HepG2 (cell line): ENCODE data around the gene ATP2B3. TPM values are rescaled to one million over a fixed set of nuclear protein-coding genes. Genes with fewer than 3 reads are reported as not detected.

Experiments used
- ATAC-seq: fragments of 200-7000 bp; cut with Tn5 transposase; 3 replicates; pipeline ENCODE4 v1.9.1; 2020; ENCODE audit warnings: mild to moderate bottlenecking, moderate library complexity
- BruUV-seq: library from RNA; stranded (reverse); fragments of 400-500 nt; replicated peaks from 2 replicates; lab custom pipeline; 2021; lab: Mats Ljungman, UMichigan
- CTCF ChIA-PET: fragments of 300-600 bp; formaldehyde crosslinking; extraction: SDS; loops from one replicate; lab custom pipeline; 2021; ENCODE audit warnings: low total read pairs, inconsistent platforms, low intra/inter-chr PET ratio; lab: Yijun Ruan, JAX
- POLR2A ChIA-PET: fragments of 350-600 bp; sonication (Branson Sonifier 250); formaldehyde crosslinking; loops from one replicate; lab custom pipeline; 2020; ENCODE audit warnings: antibody characterized with exemption, inconsistent platforms; lab: Yijun Ruan, JAX
- DNase-seq: peaks from one replicate; pipeline ENCODE4 v3.0.0-alpha.2; 2015; ENCODE audit warnings: low spot score
- FAIRE-seq: peaks from 3 replicates; lab custom pipeline; 2011; peaks lifted over from hg19 to GRCh38; lab: Jason Lieb, UNC
- H2AFZ ChIP-seq: one replicate; pipeline ENCODE4 v1.6.1; 2011; ENCODE audit warnings: low read length, inconsistent platforms
- H3K27ac ChIP-seq: fragments of 300-600 bp; 3 replicates; pipeline ENCODE4 v1.8.0; 2011; ENCODE audit warnings: mixed run types, mild to moderate bottlenecking, mixed read lengths, low read length, inconsistent platforms; ENCODE audit not compliant: insufficient read depth; ENCODE audit errors: extremely low read length
- H3K27me3 ChIP-seq, 2 experiments: fragments of 200-600 bp in 1 of 2; 2 replicates in 1 of 2; 3 replicates in 1 of 2; pipeline versions ENCODE4 v1.6.0 to v1.8.0; 2011; ENCODE audit warnings: low read length in 2 of 2, mild to moderate bottlenecking in 2 of 2, moderate library complexity in 2 of 2, inconsistent platforms in 1 of 2; ENCODE audit not compliant: insufficient read depth in 2 of 2, control insufficient read depth in 1 of 2
- H3K36me3 ChIP-seq, 2 experiments: fragments of 200-600 bp in 1 of 2; replicated peaks in 1 of 2; 2 replicates in 1 of 2; 3 replicates in 1 of 2; pipeline versions ENCODE4 v1.5.1 to v1.8.0; 2011; ENCODE audit warnings: low read length in 2 of 2, inconsistent platforms in 1 of 2; ENCODE audit not compliant: insufficient read depth in 2 of 2, control insufficient read depth in 1 of 2
- H3K4me1 ChIP-seq: 2 replicates; pipeline ENCODE4 v1.5.1; 2012; ENCODE audit warnings: low read length, inconsistent platforms; ENCODE audit not compliant: insufficient read depth
- H3K4me2 ChIP-seq: 2 replicates; pipeline ENCODE4 v1.6.0; 2011; ENCODE audit warnings: low read depth, low read length, inconsistent platforms
- H3K4me3 ChIP-seq, 3 experiments: fragments of 200-600 bp in 1 of 3; sonication (generic), shearing (Covaris generic) in 1 of 3; replicated peaks in 1 of 3; 2 replicates each; pipeline ENCODE4 v1.5.1; 2011 to 2016; ENCODE audit warnings: low read length in 3 of 3, inconsistent platforms in 2 of 3, low read depth in 2 of 3, mild to moderate bottlenecking in 2 of 3, control low read depth in 1 of 3, mixed read lengths in 1 of 3; ENCODE audit not compliant: insufficient read depth in 1 of 3
- H3K79me2 ChIP-seq: one replicate; pipeline ENCODE4 v1.6.1; 2011; ENCODE audit warnings: low read length, inconsistent platforms; ENCODE audit not compliant: insufficient read depth
- H3K9ac ChIP-seq: 2 replicates; pipeline ENCODE4 v1.6.0; 2011; ENCODE audit warnings: mild to moderate bottlenecking, low read depth, low read length, inconsistent platforms; ENCODE audit not compliant: insufficient read depth
- H3K9me3 ChIP-seq: 2 replicates; pipeline ENCODE4 v1.5.1; 2012; ENCODE audit warnings: mild to moderate bottlenecking, low read length
- H4K20me1 ChIP-seq: 2 replicates; pipeline ENCODE4 v1.6.0; 2011; ENCODE audit warnings: inconsistent platforms, mild to moderate bottlenecking, low read length, moderate library complexity; ENCODE audit not compliant: insufficient read depth
- KMT2A ChIP-seq: sonication (generic); formaldehyde crosslinking; IDR thresholded peaks from 2 replicates; pipeline ENCODE4 v1.4.0; 2020; ENCODE audit warnings: missing genetic modification reagents
- ONECUT2 ChIP-seq: sonication (generic); formaldehyde crosslinking; IDR thresholded peaks from 2 replicates; pipeline ENCODE4 v1.4.0; 2020; ENCODE audit warnings: missing genetic modification reagents
- PHF8 ChIP-seq: sonication (generic); formaldehyde crosslinking; IDR thresholded peaks from 2 replicates; pipeline ENCODE4 v1.5.0; 2020; ENCODE audit warnings: missing genetic modification reagents
- RBAK ChIP-seq: sonication (generic); formaldehyde crosslinking; IDR thresholded peaks from 2 replicates; pipeline ENCODE4 v1.5.1; 2020; ENCODE audit warnings: mild to moderate bottlenecking, missing genetic modification reagents
- ZFP62 ChIP-seq: sonication (generic); formaldehyde crosslinking; IDR thresholded peaks from 2 replicates; pipeline ENCODE4 v1.4.0; 2020; ENCODE audit warnings: missing genetic modification reagents
- WGBS: methylation state at CpG from one replicate; pipeline ENCODE4 v1.1.6; 2017; ENCODE audit warnings: low lambda C conversion rate; 5-methylcytosine and 5-hydroxymethylcytosine counted together
- in situ Hi-C: cut with HindIII; loops from 2 replicates; pipeline ENCODE4 v1.10.0; 2017; ENCODE audit warnings: low pct_unique_long_range_greater_than_20kb; ENCODE audit not compliant: extremely low pct_ligation_motif_present
- intact Hi-C: fragments of 100-400 bp; cut with micrococcal nuclease; formaldehyde crosslinking; loops from one replicate; pipeline ENCODE4 v1.10.0; 2022; ENCODE audit not compliant: unreplicated experiment
- polyA plus RNA-seq, 8 experiments: library from polyadenylated mRNA; depleted of rRNA in 3 of 8; stranded (reverse) in 7 of 8; unstranded in 1 of 8; fragments of >200 nt; fragmentation: Illumina TruSeq in 4 of 8; extraction: Trizol in 4 of 8; gene quantifications; 2 replicates each; pipeline versions ENCODE4 v1.2.1 to v1.2.3, GENCODE V29; 2011 to 2016; ENCODE audit warnings: low read depth in 4 of 8, missing spikeins in 1 of 8, mixed read lengths in 1 of 8; ENCODE audit not compliant: insufficient read depth in 1 of 8
- total RNA-seq, 5 experiments: library from RNA; depleted of rRNA; stranded (reverse); fragments of >200 nt; fragmentation: Illumina TruSeq; extraction: Trizol; gene quantifications; 2 replicates each; pipeline ENCODE4 v1.2.3, GENCODE V29; 2016; ENCODE audit warnings: low read depth in 1 of 5
- TF ChIP-seq, protein P1 (sequence below): sonication (generic); formaldehyde crosslinking; IDR thresholded peaks from 2 replicates; pipeline ENCODE4 v1.5.1; 2020; ENCODE audit warnings: mild to moderate bottlenecking, missing genetic modification reagents, moderate library complexity
- TF ChIP-seq, protein P2 (sequence below): sonication (generic); formaldehyde crosslinking; IDR thresholded peaks from 2 replicates; pipeline ENCODE4 v1.4.0; 2020; ENCODE audit warnings: missing genetic modification reagents, borderline replicate concordance
- TF ChIP-seq, protein P3 (sequence below): sonication (generic); formaldehyde crosslinking; IDR thresholded peaks from 2 replicates; pipeline ENCODE4 v1.4.0; 2020; ENCODE audit warnings: missing genetic modification reagents, low read depth, mild to moderate bottlenecking, borderline replicate concordance

The ATP2B3 gene
- total and polyA plus RNA-seq, 2 of the 13 experiments (the other 11 are each of a cell fraction or from before 2014, with no cell fraction given): not detected

- H3K79me2 ChIP-seq: no peaks in the 10 kb centered on the region
- no peaks in the 10 kb centered on the region for H4K20me1 ChIP-seq
- ChIA-PET POLR2A (no interaction called here), CTCF (no interaction called here)
- TF ChIP-seq, protein P1, sequence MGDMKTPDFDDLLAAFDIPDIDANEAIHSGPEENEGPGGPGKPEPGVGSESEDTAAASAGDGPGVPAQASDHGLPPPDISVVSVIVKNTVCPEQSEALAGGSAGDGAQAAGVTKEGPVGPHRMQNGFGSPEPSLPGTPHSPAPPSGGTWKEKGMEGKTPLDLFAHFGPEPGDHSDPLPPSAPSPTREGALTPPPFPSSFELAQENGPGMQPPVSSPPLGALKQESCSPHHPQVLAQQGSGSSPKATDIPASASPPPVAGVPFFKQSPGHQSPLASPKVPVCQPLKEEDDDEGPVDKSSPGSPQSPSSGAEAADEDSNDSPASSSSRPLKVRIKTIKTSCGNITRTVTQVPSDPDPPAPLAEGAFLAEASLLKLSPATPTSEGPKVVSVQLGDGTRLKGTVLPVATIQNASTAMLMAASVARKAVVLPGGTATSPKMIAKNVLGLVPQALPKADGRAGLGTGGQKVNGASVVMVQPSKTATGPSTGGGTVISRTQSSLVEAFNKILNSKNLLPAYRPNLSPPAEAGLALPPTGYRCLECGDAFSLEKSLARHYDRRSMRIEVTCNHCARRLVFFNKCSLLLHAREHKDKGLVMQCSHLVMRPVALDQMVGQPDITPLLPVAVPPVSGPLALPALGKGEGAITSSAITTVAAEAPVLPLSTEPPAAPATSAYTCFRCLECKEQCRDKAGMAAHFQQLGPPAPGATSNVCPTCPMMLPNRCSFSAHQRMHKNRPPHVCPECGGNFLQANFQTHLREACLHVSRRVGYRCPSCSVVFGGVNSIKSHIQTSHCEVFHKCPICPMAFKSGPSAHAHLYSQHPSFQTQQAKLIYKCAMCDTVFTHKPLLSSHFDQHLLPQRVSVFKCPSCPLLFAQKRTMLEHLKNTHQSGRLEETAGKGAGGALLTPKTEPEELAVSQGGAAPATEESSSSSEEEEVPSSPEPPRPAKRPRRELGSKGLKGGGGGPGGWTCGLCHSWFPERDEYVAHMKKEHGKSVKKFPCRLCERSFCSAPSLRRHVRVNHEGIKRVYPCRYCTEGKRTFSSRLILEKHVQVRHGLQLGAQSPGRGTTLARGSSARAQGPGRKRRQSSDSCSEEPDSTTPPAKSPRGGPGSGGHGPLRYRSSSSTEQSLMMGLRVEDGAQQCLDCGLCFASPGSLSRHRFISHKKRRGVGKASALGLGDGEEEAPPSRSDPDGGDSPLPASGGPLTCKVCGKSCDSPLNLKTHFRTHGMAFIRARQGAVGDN (CRISPR knock-in tag): no peak
- TF ChIP-seq ZFP62 (no peak), PHF8 (CRISPR knock-in tag) (no peak), KMT2A (no peak), ONECUT2 (CRISPR knock-in tag) (no peak), RBAK (CRISPR knock-in tag) (no peak)
- TF ChIP-seq, protein P2, sequence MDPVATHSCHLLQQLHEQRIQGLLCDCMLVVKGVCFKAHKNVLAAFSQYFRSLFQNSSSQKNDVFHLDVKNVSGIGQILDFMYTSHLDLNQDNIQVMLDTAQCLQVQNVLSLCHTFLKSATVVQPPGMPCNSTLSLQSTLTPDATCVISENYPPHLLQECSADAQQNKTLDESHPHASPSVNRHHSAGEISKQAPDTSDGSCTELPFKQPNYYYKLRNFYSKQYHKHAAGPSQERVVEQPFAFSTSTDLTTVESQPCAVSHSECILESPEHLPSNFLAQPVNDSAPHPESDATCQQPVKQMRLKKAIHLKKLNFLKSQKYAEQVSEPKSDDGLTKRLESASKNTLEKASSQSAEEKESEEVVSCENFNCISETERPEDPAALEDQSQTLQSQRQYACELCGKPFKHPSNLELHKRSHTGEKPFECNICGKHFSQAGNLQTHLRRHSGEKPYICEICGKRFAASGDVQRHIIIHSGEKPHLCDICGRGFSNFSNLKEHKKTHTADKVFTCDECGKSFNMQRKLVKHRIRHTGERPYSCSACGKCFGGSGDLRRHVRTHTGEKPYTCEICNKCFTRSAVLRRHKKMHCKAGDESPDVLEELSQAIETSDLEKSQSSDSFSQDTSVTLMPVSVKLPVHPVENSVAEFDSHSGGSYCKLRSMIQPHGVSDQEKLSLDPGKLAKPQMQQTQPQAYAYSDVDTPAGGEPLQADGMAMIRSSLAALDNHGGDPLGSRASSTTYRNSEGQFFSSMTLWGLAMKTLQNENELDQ (CRISPR knock-in tag): no peak
- TF ChIP-seq, protein P3, sequence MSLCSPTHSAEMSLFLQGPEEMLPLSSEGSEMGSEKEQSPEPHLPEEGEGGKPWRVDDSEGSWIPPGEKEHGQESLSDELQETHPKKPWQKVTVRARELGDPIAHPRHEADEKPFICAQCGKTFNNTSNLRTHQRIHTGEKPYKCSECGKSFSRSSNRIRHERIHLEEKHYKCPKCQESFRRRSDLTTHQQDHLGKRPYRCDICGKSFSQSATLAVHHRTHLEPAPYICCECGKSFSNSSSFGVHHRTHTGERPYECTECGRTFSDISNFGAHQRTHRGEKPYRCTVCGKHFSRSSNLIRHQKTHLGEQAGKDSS: no peak
- H3K4me2 ChIP-seq: no peak overlapping the region
- no peaks in the 10 kb centered on the region for H3K36me3 ChIP-seq
- no peak overlapping the region for H3K9ac ChIP-seq
- no CpG with 5 or more reads among the region's 12 CpGs for WGBS
- FAIRE-seq (no peak), DNase-seq (no peak), ATAC-seq (no peak)
- peaks cover 0 to 43% of the 10 kb centered on the region in 2 experiments; a peak in 3 of 5 replicates for H3K27me3 ChIP-seq
- H2AFZ ChIP-seq: no peak overlapping the region
- H3K4me3 ChIP-seq: no peak overlapping the region
- BruUV-seq: no TSS peak
- intact Hi-C loops: no loop called here
- no peak overlapping the region for H3K27ac ChIP-seq
- in situ Hi-C loops: loop anchor here (5.0 kb wide), 1 partner anchor 111 kb away; no protein-coding TSS in a partner anchor
- peaks cover 5% of the 10 kb centered on the region; the same call in 1 of the 2 replicates for H3K4me1 ChIP-seq
- H3K9me3 ChIP-seq: no peaks in the 10 kb centered on the region
Observed at GRCh38 chrX:153556767-153557166, 39.3 kb downstream of the ATP2B3 start.
